ENCODE results near the gene TTC33. TPM values are rescaled to one million over a fixed set of nuclear protein-coding genes. Genes with fewer than 3 reads are reported as not detected.
A peak's percentile ranks its signal among the peaks of the same experiment; 100 is the strongest.

Gene TTC33
- total and polyA plus RNA-seq, 10 donors: 4.3 to 17.9 (median 13.7) TPM

GRCh38 chr5:40779561-40779960, 23.8 kb upstream of the TTC33 start:
- WGBS, 5 donors: 62 to 93% (median 80%) methylated on average over 6 of the region's 6 CpGs
- H3K4me1 ChIP-seq: peaks cover 0 to 77% (median 42%) of the 10 kb centered on the region in 6 donors
- TF ChIP-seq POLR2AphosphoS5 (IDR thresholded peaks at IDR 0.05): no peak
- no peak for TF ChIP-seq POLR2A (IDR thresholded peaks at IDR 0.05)
- no peak for TF ChIP-seq CTCF (IDR thresholded peaks at IDR 0.05 in 8 of 11, conservative IDR thresholded peaks at IDR 0.05 in 3 of 11)
- no peak for DNase-seq
- H3K27me3 ChIP-seq (replicated peaks in 1 of 7): no peaks in the 10 kb centered on the region
- H3K27ac ChIP-seq: no peak overlapping the region
- peaks cover 0 to 35% (median 22%) of the 10 kb centered on the region in 6 donors for H3K36me3 ChIP-seq
- H3K9me3 ChIP-seq: no peaks in the 10 kb centered on the region
- intact Hi-C loops (cut with DNase I; ENCODE audit: low total_unique reads): no loop called here
- no peak overlapping the region for H3K4me3 ChIP-seq

- intact Hi-C loops (cut with DNase I; ENCODE audit: low total_unique reads): no loop called here
- Histone ChIP-seq H3K4me1 (peaks cover 0 to 63% (median 34%) of the 10 kb centered on the region in 6 donors), H3K9me3 (no peaks in the 10 kb centered on the region), H3K36me3 (peaks cover 0 to 49% (median 30%) of the 10 kb centered on the region in 6 donors), H3K27ac (no peak overlapping the region), H3K4me3 (no peak overlapping the region), H3K27me3 (replicated peaks in 1 of 7) (no peaks in the 10 kb centered on the region)
- WGBS, 5 donors: 97 to 100% (median 98%) methylated on average over 1 of the region's 1 CpG
- DNase-seq: no peak
- TF ChIP-seq POLR2AphosphoS5 (IDR thresholded peaks at IDR 0.05) (no peak), POLR2A (IDR thresholded peaks at IDR 0.05) (no peak), CTCF (IDR thresholded peaks at IDR 0.05 in 8 of 11, conservative IDR thresholded peaks at IDR 0.05 in 3 of 11) (no peak)
Observed at GRCh38 chr5:40778133-40778532, 22.4 kb upstream of the TTC33 start.

GRCh38 chr5:40776658-40776977, 20.9 kb upstream of the TTC33 start:
- 54 to 72% (median 64%) methylated on average over 1 of the region's 1 CpG for WGBS, 5 donors
- TF ChIP-seq POLR2AphosphoS5 (IDR thresholded peaks at IDR 0.05) (no peak), POLR2A (IDR thresholded peaks at IDR 0.05) (no peak), CTCF (IDR thresholded peaks at IDR 0.05 in 8 of 11, conservative IDR thresholded peaks at IDR 0.05 in 3 of 11) (no peak)
- Histone ChIP-seq H3K36me3 (peaks cover 0 to 64% (median 34%) of the 10 kb centered on the region in 6 donors), H3K27ac (peak overlapping the region in 5 of 8 donors; percentile 6 to 46 (median 37)), H3K4me3 (no peak overlapping the region), H3K9me3 (no peaks in the 10 kb centered on the region), H3K4me1 (peaks cover 0 to 48% (median 22%) of the 10 kb centered on the region in 6 donors), H3K27me3 (replicated peaks in 1 of 7) (no peaks in the 10 kb centered on the region)
- intact Hi-C loops (cut with DNase I; ENCODE audit: low total_unique reads): no loop called here
- no peak for DNase-seq

GRCh38 chr5:40775846-40776657, 20.3 kb upstream of the TTC33 start:
- intact Hi-C loops (cut with DNase I; ENCODE audit: low total_unique reads): no loop called here
- H3K27ac ChIP-seq: peak overlapping the region in 5 of 8 donors; percentile 6 to 46 (median 37)
- peaks cover 0 to 70% (median 37%) of the 10 kb centered on the region in 6 donors for H3K36me3 ChIP-seq
- H3K9me3 ChIP-seq: no peaks in the 10 kb centered on the region
- H3K4me1 ChIP-seq: peaks cover 0 to 42% (median 20%) of the 10 kb centered on the region in 6 donors
- H3K4me3 ChIP-seq: no peak overlapping the region
- DNase-seq: no peak
- H3K27me3 ChIP-seq (replicated peaks in 1 of 7): no peaks in the 10 kb centered on the region
- TF ChIP-seq POLR2AphosphoS5 (IDR thresholded peaks at IDR 0.05) (no peak), CTCF (IDR thresholded peaks at IDR 0.05 in 8 of 11, conservative IDR thresholded peaks at IDR 0.05 in 3 of 11) (no peak), POLR2A (IDR thresholded peaks at IDR 0.05) (no peak)
- WGBS, 5 donors: 70 to 83% (median 74%) methylated on average over 6 of the region's 6 CpGs

Data from spleen (tissue), 11 donors.